ENCODE data around the gene LSM8. TPM values are rescaled to one million over a fixed set of nuclear protein-coding genes. Genes with fewer than 3 reads are reported as not detected.

LSM8 gene
- total and polyA plus RNA-seq, 12 donors = 5.3 to 61.8 (median 22.1) TPM

- TF ChIP-seq CTCF (IDR thresholded peaks at IDR 0.05) (no peak), POLR2A (IDR thresholded peaks at IDR 0.05) (no peak)
- Histone ChIP-seq H3K27ac (no peak overlapping the region), H3K4me1 (replicated peaks in 1 of 2) (no peaks in the 10 kb centered on the region), H3K4me3 (no peak overlapping the region), H3K36me3 (replicated peaks in 1 of 2) (no peaks in the 10 kb centered on the region), H3K27me3 (no peaks in the 10 kb centered on the region), H3K9me3 (replicated peaks in 1 of 3) (no peaks in the 10 kb centered on the region)
- 57 to 60% (median 58%) methylated on average over 1 of the region's 1 CpG for WGBS, 4 donors
- no peak for DNase-seq
- intact Hi-C loops (cut with DNase I) = no loop called here
Measured at GRCh38 chr7:118217210-118217619, 33.3 kb downstream of the LSM8 start.

- no peak for TF ChIP-seq POLR2A (IDR thresholded peaks at IDR 0.05)
- no peak for TF ChIP-seq CTCF (IDR thresholded peaks at IDR 0.05)
- H3K4me1 ChIP-seq (replicated peaks in 1 of 2) = no peaks in the 10 kb centered on the region
- no peaks in the 10 kb centered on the region for H3K36me3 ChIP-seq (replicated peaks in 1 of 2)
- peak in 1 of 7 donors; percentile 10 for DNase-seq
- no peak overlapping the region for H3K4me3 ChIP-seq
- H3K27ac ChIP-seq = no peak overlapping the region
- 55 to 73% (median 63%) methylated on average over 8 of the region's 8 CpGs for WGBS, 4 donors
- H3K9me3 ChIP-seq (replicated peaks in 1 of 3) = no peaks in the 10 kb centered on the region
- intact Hi-C loops (cut with DNase I) = no loop called here
- H3K27me3 ChIP-seq = no peaks in the 10 kb centered on the region
Measured at GRCh38 chr7:118218413-118219156, 34.6 kb downstream of the LSM8 start.

GRCh38 chr7:118219157-118219512, 35.2 kb downstream of the LSM8 start:
- intact Hi-C loops (cut with DNase I) = no loop called here
- H3K9me3 ChIP-seq (replicated peaks in 1 of 3) = no peaks in the 10 kb centered on the region
- H3K36me3 ChIP-seq (replicated peaks in 1 of 2) = no peaks in the 10 kb centered on the region
- H3K4me1 ChIP-seq (replicated peaks in 1 of 2) = no peaks in the 10 kb centered on the region
- no peak overlapping the region for H3K4me3 ChIP-seq
- TF ChIP-seq CTCF (IDR thresholded peaks at IDR 0.05) (no peak), POLR2A (IDR thresholded peaks at IDR 0.05) (no peak)
- no peak overlapping the region for H3K27ac ChIP-seq
- no peaks in the 10 kb centered on the region for H3K27me3 ChIP-seq
- 84 to 94% (median 87%) methylated on average over 3 of the region's 3 CpGs for WGBS, 4 donors
- DNase-seq = no peak

GRCh38 chr7:118220583-118220982, 36.6 kb downstream of the LSM8 start:
- Histone ChIP-seq H3K27ac (no peak overlapping the region), H3K4me1 (replicated peaks in 1 of 2) (no peaks in the 10 kb centered on the region), H3K27me3 (no peaks in the 10 kb centered on the region), H3K4me3 (no peak overlapping the region), H3K36me3 (replicated peaks in 1 of 2) (no peaks in the 10 kb centered on the region), H3K9me3 (replicated peaks in 1 of 3) (no peaks in the 10 kb centered on the region)
- WGBS, 4 donors = 45 to 53% (median 47%) methylated on average over 3 of the region's 3 CpGs
- intact Hi-C loops (cut with DNase I) = no loop called here
- TF ChIP-seq CTCF (IDR thresholded peaks at IDR 0.05) (no peak), POLR2A (IDR thresholded peaks at IDR 0.05) (no peak)
- DNase-seq = no peak

All from adrenal gland (tissue), 12 donors.